Placental pericyte (primary cell): ENCODE measurements around the gene PIP5KL1. TPM values are rescaled to one million over a fixed set of nuclear protein-coding genes. Genes with fewer than 3 reads are reported as not detected.

Source experiments
- total RNA-seq: library from RNA; depleted of rRNA; stranded (reverse); fragments of >200 nt; gene quantifications from 2 replicates; pipeline ENCODE4 v1.2.3, GENCODE V29; 2012

The PIP5KL1 gene, protein sequence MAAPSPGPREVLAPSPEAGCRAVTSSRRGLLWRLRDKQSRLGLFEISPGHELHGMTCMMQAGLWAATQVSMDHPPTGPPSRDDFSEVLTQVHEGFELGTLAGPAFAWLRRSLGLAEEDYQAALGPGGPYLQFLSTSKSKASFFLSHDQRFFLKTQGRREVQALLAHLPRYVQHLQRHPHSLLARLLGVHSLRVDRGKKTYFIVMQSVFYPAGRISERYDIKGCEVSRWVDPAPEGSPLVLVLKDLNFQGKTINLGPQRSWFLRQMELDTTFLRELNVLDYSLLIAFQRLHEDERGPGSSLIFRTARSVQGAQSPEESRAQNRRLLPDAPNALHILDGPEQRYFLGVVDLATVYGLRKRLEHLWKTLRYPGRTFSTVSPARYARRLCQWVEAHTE
- 1.8 and 2.7 TPM in 2 replicates for total RNA-seq

DNA sequence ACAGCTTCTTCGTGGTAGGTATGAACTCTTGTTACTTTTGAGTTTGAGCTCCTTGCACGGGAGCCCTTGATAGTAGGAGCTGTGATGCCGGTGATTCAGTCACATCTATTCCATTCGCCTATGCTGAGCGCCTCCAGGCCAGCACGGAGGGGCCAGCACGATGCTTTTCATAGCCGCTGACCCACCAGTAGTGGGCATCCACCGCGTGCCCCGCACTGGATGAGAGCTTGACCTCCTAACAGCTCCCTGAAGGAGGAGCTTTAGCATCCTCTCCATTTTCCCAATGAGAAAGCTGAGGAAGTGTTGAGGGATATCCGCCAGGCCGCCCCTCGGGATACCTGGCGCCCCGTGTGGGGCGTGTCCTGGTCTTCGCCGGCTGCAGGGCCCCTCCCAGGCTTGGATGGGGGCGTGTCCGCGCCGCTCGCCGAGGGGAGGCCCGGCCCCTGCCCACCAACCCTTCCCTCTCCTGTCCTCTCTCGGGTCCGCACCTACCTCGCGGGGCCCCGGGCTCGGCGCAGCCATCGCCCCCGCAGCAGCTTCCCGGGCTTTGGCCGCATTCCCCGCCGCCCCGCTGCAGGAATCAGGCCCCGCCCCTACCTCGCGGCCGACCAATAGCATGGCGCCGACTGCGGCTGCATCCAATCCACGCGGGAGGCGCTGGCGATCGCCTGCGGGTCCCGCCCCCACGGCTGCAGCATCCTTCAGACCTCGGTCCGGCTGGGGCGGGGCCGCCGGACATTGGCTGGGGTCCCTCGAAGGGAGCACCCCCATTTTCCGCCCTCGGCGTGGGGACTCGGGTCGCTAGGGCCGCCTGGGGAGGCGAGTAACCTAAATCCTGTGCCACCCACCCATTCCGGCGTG, at the start of gene PIP5KL1:
Gene PIP5KL1, minus strand, starts transcription at position 547 of the 861 bp plus-strand sequence. Its CDS starts 25 bp downstream, at position 522.

DNA sequence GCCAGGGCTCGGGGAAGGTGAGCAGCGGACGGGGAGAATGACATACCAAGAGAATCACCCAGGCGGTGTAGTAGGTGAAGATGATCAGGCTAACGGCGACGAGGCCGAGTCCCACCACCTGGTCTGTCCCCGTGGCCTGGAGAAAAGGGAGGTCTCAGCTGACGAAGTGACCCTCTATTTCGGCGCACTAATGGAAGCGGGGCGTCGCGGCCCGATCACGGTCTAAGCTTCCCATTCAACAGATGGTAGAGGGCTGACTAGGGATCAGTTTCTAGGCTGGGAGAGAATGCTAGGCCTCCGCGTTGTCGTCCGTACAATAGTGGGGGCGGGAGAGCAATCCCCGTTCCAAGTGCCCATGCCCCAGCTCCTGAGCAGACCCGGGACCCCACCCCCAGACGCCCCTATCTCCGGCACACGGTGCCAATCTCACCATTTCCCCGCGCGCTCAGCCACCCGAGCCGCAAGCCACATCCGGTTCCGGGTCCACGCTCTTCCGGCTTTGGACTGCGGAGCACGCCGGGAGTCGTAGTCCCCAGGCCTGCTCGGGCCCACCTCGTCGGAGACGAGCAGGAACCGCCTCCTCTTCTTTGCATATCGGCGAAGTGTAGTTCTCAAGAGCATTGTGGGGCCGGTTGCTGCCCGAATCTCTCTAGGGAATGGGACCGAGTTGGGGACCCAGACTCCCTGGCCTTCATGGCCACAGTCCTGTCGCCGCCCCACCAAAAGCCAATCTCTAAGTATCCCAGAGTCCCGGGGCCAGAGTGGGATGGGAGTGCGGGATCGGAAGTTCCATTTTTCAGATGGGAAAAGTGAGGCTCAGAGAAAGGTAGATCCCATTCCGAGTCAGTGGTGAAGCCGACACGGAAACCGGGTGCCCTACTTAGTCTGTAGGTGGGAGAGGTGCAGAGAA, 7.1 kb upstream of the PIP5KL1 start, which contains the start of gene DPM2:
Gene DPM2, minus strand, starts transcription at position 467 of the 910 bp plus-strand sequence. Its CDS starts 34 bp downstream, at position 433.

DNA sequence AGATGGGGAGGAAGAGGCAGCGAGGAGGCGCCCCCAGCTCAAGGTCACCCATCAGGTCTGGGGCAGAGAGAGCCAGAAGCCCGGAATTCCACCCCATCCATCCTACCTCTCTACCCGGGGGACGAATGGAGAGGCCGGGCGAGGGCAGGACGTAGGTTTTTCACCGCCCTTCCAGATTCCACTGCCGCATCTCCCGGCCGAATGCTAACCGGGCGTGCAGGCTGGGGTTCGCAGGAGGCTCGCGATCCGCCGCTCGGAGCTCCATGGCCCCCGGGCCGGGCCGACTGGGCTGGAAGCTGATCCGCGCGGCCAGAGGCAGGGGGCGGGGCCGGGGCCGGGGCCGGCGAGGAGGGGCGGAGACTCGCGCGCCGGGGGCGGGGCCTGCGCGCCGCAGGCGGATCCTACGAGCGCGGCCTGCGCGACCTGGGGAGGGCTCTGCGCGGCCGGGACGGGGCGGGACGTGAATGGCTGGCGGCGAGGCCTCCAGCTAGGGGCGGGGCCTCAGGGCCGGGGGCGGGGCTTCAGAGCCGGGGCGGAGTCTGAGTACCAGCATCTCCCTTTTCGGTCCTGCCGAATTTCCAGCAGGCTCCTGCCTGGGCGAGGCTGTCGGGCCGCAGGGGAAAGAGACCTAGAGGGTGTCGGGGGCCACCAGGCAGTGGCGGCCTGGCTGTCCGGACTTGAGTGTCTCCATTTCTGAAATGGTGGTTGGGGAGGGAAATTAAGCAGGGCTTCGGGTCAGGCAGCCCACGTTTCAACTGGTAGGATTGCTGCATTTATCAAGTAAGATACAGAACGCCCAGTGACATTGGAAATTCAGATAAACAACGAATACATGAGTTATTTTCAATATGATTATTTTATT, 13.6 kb downstream of the PIP5KL1 start, which contains the start of gene ST6GALNAC4:
Gene ST6GALNAC4, minus strand, starts transcription at position 322 of the 862 bp plus-strand sequence. CDS start 622 bp downstream, outside the sequence.

DNA sequence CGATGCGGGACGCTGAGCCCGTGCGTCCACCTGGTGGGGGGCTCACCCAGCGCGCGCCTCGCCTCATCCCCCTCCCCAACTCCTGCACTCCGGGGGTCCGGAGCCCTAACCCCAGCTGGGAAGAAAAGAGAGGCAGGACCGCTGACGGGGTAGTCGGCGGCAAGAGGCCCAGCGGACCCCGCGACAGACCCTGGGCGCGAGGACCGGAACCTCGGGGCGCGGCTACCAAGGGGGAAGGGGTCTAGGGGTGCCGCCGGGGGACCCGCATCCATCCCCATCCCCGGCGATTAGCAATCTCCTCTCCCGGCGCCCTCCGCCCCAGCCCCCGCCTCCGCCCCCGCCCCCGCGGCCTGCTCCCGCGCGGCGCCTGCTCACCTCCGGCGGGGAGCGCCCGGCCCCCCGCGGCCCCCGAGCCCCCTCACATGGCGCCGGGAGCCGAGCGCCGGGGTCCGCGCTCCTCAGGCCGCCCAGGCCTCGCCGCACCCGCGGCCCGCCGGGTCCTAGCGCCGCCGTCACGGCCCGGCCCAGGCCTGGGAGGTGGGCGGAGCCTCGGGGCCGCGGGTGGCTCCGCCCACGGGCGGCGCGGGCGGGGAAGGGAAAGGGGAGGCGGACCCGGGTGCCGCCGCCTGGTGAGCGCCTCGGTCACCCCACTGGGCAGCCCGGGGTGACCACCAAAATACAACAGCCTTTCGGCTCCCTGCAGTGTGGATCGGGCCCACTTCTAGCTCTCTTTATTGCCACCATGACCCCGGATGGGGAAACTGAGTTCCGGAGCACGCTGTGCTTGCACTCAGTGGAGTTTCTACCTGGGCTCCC, 31.2 kb downstream of the PIP5KL1 start, which contains the start of gene ST6GALNAC6:
Gene ST6GALNAC6, minus strand, starts transcription at position 476 of the 816 bp plus-strand sequence. CDS start 1,622 bp downstream, outside the sequence.

DNA sequence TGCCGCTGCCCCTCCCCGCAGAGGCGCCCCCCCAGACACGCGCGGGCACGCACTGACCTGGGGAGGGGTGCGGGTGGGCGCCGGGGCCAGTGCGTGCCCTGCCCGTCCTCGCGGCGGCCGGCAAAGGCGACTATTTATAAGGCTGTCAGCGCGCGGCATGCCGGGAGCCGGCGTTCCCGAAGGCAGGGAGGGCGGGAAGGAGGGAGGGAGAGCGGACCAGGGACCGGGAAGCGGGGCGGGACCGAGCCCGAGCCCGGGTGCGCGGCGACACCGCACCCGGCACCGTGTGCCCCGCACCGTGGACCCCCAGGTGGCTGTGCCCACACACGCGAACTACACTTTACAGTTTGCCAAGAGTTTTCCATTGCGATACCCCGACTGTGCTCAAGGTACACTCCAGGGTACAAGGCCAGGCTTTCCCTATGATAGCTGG, 53.0 kb downstream of the PIP5KL1 start, which contains the start of gene AK1:
Gene AK1, minus strand, starts transcription at position 110 of the 433 bp plus-strand sequence. CDS start 3,058 bp downstream, outside the sequence.

Other genes starting within 250 kb of the PIP5KL1 start
- not detected in 2 replicates for gene CFAP157, start 223.8 kb downstream of the PIP5KL1 start, total RNA-seq
- 16.0 and 21.2 TPM in 2 replicates for gene PTRH1, start 215.1 kb downstream of the PIP5KL1 start, total RNA-seq
- gene TTC16, start 214.7 kb downstream of the PIP5KL1 start, total RNA-seq = under 0.01 TPM in 1 of 2 replicates, not detected in the other
- gene TOR2A, start 195.5 kb downstream of the PIP5KL1 start, total RNA-seq = 8.2 and 9.0 TPM in 2 replicates
- gene SH2D3C, start 152.1 kb downstream of the PIP5KL1 start, total RNA-seq = 0.22 TPM in 1 of 2 replicates, not detected in the other
- gene CDK9, start 144.7 kb downstream of the PIP5KL1 start, total RNA-seq = 51.1 and 70.5 TPM in 2 replicates
- 98.4 and 114 TPM in 2 replicates for gene FPGS, start 127.9 kb downstream of the PIP5KL1 start, total RNA-seq
- 47.7 and 72.3 TPM in 2 replicates for gene ENG, start 76.1 kb downstream of the PIP5KL1 start, total RNA-seq
- 23.2 and 39.1 TPM in 2 replicates for gene AK1, start 53.1 kb downstream of the PIP5KL1 start, total RNA-seq
- gene ST6GALNAC6, start 31.2 kb downstream of the PIP5KL1 start, total RNA-seq = 39.6 and 44.8 TPM in 2 replicates
- gene ST6GALNAC4, start 13.7 kb downstream of the PIP5KL1 start, total RNA-seq = 40.1 and 95.6 TPM in 2 replicates
- 14.7 and 18.0 TPM in 2 replicates for gene DPM2, start 7.1 kb upstream of the PIP5KL1 start, total RNA-seq
- gene EEIG1, start 50.2 kb upstream of the PIP5KL1 start, total RNA-seq = 14.0 and 26.3 TPM in 2 replicates
- 9.4 and 10.6 TPM in 2 replicates for gene NAIF1, start 136.5 kb upstream of the PIP5KL1 start, total RNA-seq
- 24.3 and 36.1 TPM in 2 replicates for gene SLC25A25, start 137.5 kb upstream of the PIP5KL1 start, total RNA-seq
- gene PTGES2, start 197.0 kb upstream of the PIP5KL1 start, total RNA-seq = 73.3 and 90.3 TPM in 2 replicates
- gene LCN2, start 218.7 kb upstream of the PIP5KL1 start, total RNA-seq = not detected in 2 replicates
- 40.3 and 41.9 TPM in 2 replicates for gene BBLN, start 229.5 kb upstream of the PIP5KL1 start, total RNA-seq